GM18526 (cell line): ENCODE data around the gene TOX2.

Experiments
- POLR2A ChIP-seq: IDR thresholded peaks from 3 replicates; pipeline ENCODE4 v1.6.1; 2011; ENCODE audit not compliant: insufficient read length; ENCODE audit errors: extremely low read depth

The TOX2 gene

DNA sequence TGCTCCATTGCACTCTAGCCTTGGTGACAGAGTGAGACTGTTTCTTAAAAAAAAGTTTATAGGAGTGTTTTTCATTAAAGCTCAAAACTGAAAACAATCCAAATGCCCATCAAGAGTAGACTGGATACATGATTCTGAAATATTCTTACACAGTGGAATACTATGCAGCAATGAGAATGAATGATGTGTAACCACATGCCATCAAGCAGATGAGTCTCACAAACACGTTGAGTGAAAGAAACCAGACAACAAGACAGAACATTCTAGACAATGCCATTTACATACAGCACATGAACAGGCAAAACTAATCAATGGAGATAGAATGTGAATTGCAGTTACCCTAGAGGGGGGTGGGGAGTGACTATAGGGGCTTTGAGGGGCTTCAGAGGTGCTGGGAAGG is 72.4 kb downstream of the TOX2 start:
- TF ChIP-seq POLR2A: no peak

DNA sequence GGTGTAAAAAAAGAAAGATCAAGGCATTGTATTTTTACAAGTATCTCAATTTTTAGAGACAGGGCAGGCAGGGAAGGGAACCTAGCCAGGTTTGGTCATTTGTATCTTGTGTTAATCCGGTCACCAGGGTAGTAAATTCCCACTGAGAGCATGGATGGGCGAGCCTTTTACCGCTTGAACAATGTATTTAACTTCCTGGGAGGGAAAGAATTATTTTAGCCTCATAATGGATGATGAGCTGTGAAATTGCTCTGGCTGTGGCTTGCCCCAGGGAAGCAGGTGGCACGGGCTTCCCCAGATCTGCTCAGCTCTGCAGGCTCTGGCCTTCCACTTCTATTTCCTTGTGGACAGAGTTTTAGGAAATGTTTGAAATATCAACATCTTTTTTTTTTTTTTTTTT is 72.9 kb downstream of the TOX2 start:
- no peak for TF ChIP-seq POLR2A

DNA sequence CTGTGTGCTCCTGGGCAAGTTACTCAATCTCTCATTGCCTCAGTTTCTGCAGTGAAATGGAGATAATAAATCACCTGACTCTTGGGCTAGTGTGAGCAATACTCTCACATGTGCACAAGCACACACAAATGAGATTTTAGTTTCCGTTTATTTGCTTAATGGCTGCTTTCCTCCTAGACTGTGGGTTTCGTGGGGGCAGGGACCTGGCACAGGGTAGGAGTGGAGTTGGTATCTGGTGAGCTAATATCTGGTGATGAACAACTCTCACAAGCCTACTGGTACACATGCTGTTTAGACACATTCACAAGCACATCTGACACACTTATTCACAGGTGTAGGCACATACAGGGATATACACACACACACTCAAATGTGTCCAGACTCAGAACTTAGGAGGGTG is 73.8 kb downstream of the TOX2 start:
- no peak for TF ChIP-seq POLR2A

DNA sequence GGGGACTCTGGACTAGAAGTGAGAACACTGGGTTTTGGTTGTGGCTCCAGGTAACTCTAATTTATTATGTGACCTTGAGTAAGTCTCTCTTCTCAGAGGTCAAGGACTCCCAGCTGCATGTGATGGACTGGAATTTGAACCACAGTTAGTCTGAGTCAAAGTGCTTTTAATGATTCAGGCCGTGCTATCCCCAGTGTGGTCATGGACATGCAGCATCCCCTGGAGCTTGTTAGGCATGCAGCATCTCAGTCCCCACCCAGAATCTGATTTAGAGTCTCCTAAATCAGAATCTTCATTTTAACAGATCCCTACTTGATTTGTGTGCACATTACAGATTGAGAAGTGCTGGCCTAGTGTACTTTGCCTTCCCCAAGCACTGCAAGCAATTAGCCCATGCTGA is 74.2 kb downstream of the TOX2 start:
- no peak for TF ChIP-seq POLR2A

DNA sequence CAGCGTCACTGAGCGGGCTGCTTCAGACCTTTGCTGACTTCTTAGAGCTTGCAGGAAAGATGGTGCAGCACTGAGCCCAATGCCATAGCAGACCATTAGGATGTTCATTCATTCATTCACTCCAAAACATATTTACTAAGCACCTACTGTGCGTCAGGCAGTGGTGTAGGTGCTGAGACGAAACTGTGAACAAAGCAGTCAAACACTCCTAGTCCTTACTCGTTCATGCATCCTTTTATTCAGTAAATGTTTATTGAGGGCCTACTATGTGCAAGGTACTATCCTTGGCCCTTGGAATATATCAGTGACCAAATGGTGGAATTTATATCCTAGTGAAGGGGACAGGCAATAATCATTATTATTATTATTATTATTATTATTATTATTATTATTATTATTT is 76.6 kb downstream of the TOX2 start:
- no peak for TF ChIP-seq POLR2A

DNA sequence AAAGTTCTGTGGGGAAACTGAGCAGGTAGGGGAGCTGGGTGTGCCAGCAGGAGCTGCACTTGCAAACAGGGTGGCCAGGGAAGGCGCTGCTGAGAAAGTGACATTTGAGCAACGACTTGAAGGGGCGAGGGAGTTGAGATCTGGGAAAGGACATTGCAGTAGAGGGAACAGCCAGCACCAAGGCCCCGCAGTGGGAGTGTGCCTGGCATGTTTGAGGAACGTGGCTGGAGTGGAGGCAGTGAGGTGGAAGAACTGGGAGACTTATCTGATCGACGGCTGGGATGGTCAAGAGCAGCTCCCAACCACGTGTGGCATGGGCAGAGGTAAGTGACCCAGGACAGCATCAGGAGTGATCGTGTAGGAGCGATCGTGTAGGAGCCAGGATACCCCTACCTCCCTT is 77.3 kb downstream of the TOX2 start:
- TF ChIP-seq POLR2A: no peak

DNA sequence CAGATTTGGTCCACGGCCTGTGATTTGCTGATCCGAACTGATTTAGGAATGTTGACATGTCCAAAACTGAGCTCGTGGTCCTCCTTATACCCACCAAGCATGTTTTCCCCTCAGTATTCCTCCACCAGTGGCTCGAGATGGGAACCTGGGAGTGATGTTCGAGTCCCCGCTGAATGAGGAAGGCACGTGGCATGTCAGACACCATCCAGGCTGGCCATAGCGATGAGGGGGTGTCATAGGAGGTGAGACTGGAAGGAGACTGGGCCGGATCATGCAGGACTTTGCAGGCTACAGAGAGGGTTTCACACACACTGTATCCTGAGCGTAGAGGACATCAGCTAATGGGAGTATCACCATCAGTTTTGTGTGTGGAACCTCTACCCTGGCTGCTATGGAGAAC is 78.2 kb downstream of the TOX2 start:
- no peak for TF ChIP-seq POLR2A

DNA sequence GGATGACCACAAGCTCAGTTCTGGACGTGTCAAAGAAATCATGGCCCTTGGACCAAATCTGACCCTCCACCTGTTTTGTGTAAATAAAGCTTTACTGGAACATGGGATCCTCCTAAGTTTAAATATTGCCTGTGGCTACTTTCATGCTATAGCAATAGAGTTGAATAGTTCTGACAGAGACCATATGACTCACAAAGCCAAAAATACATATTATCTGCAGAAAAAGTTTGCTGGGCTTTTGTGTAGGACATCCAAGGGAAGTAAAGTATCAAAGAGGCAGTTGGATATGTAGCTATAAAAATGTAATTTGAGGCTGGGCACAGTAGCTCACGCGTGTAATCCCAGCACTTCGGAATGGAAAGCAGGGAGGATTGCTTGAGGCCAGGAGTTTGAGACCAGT is 78.9 kb downstream of the TOX2 start:
- no peak for TF ChIP-seq POLR2A

DNA sequence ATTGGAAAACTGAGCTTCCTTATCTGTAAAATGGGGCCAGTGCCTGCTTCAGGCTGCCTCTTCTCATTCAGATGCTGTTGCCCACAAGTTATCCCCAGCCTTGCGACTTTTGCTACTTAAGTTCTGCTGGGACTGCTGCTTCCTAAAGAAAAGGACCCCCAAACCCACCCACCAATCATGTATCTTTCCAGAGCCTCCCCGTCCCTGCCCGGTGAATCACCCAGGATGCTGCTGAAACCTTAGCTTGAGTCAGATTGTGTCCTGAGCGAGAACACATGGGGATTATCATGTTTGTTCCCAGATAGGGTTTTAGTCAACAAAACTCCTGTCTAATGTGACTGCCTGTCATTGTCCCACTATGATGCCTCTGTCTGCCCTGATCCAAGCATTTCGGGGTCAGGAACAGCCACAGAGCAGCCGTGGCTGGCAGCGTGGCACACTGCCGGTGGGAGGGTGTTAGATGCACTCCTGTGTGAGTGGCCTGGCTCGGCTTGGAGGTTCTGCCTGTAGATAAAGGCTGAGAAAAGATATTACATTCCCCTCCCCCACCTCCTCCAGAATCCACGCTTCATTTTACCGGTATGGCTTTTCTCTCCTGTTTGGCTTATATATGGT is 79.9 kb downstream of the TOX2 start:
- TF ChIP-seq POLR2A: no peak

DNA sequence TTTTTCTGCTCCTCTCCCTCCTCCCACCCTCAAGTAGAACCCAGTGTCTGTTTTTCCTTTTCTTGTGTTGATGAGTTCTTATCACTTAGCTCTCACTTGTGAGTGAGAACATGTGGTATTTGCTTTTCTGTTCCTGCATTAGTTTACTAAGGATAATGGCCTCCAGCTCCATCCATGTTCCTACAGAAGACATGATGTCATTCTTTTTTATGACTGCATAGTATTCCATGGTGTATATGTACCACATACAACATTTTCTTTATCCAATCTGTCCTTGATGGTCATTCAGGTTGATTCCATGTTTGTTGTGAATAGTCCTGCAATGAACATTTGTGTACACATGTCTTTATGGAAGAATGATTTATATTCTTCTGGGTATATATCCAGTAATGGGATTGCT is 81.0 kb downstream of the TOX2 start:
- no peak for TF ChIP-seq POLR2A

DNA sequence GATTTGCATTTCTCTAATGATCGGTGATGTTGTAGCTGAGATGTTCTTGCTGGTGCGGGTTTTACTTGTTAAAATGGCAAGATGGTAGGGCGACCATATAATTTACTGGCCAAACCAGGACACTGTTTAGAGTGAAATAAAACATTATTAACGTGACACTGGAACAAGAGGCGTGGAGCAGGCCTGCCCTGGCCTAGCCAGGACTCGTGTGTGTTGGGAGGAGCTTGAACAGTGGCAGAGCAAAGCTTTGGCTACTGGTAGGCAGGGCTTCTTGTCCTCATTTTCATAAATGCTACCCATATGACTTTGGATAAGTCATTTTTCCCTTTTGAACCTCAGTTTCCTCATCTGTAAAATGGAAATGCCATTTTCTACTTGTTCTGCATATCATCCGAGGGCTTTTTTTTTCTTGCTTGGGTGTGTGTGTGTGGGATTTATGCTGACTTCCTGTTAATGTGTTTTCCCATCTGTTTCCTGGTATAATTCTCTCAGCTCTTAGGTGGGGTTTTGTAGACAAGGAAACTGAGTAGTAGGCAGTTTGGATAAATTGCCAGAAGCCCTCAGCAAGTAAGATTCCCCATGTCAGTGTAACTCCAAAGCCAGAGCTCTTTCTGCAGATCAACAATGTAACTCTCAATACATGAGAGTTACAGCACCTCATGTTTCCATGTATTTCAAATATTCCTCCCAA is 81.7 kb downstream of the TOX2 start:
- TF ChIP-seq POLR2A: no peak

DNA sequence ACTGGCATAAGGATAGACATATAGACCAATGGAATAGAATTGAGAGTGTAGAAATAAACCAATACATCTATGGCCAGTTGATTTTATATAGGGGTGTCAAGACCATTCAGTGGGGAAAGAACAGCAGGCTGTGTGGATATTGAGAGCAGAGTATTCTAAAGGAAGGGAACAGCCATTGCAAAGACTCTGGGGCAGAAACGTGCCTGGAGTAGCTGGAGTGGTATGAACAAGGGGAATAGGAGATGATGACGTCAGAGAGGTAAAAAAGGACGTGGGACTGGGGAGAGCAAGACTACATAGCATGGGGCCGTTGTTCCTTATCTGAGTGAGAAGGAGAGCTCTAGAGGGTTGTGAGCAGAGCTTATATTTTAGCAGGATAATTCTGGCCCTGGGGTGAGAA is 85.2 kb downstream of the TOX2 start:
- TF ChIP-seq POLR2A: no peak

DNA sequence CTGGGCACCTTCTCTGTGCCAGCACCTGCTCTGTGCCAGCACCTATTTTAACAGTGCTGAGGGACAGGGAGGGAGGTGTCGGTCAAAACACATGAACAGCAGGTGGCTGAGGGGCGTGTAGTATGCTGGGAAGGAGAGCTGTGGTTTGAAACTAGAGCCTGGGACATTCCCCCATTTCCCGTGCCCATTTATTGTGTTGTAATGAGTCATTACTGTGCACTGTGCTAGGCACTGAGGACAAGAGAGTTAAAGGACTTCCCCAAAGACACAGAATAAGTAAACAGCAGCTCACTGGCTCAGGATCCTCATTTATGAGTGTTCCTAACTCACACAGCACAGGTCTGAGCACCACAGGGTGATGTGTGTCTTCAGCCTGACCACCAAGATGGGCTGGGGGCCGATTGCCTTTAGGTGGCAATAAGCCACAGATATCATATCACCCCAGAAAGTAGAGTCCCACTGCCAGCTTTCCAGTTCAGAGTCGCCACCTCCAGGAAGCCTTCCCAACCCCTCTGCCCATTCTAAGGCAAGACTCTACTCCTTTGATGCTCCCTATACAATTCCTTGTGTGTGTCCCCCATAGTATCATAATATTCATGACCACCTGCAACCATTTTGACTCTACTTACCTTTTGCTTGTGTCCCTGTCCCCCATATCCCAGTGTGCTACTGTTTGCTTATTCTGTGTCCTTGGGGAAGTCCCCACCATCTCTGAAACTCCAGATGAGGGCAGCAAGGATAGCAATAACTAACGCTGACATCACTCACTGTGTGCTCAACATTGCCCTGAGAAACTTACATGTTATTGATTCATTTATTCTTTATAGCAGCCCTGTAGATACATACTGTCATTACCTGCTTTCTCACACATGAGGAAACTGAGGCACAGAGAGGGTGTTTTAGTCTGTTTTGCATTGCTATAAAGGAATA is 87.3 kb downstream of the TOX2 start:
- no peak for TF ChIP-seq POLR2A

DNA sequence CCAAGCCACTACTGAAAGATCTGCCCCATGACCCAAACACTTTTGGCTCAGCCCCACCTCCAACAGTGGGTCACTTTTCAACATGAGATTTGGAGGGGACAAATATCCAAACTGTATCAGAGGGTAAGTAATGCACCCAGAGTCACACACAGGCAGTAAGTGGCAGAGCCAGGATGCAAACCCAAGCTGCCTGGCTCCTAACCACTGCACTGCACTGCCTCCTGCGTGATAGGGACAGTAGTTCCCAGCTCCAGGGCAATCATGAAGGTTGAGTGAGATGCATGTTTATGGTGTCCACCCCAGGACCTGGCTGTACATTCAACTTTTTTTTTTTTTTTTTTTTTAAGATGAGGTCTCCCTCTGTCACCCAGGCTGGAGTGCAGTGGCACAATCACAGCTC is 88.2 kb downstream of the TOX2 start:
- no peak for TF ChIP-seq POLR2A

DNA sequence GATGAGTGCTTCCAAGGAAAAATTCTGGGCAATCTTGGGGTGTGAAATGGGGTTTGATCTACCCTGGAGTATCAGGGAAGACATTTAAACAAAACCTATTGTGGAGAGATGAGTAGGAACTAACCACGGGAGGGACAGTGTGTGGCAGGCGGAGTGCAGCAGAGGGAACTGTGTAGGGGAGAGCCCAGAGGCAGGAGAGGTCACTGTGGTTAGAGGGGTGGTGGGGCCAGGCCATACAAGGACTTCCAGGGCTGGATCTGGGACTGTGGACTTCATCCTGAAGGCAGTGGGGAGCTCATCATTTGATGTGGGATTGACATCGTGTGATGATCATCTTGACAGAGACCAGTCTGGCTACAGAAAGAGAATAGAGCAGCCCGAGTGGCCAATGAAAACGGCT is 89.0 kb downstream of the TOX2 start:
- TF ChIP-seq POLR2A: no peak

DNA sequence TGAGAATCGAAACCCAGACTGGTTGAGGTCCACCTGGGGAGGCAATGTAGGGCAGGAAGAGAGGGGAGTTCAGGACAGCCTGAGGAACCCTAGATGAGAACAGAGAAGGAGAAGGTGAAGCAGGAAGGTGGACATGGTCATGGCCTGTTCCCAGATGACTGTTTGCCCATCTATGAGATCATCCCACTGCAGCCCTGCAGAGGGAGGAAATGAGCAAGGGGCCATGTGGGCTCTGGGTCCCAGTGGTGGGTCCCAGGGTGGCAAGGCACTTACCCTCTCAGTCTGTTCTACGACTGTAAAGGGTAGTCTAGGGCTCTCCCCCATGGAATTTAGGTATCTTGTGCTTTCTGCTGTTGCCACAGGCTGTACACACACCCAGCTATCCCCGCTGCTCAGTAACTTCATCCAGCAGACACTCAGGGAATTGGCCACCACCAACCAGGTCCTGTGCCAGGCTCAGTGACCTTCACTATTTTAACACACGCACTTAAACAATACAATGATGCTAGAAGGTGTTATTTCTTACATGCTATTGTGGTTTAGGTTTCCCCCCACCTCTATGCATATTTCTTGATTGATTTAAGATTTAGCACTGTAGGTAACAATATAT is 89.8 kb downstream of the TOX2 start:
- no peak for TF ChIP-seq POLR2A
